Activated T-cell treated with anti-CD3 and anti-CD28 coated beads for 48 hours (primary cell): Measurements from ENCODE around the gene OR52I2.

ENCODE experiments used
- DNase-seq: peaks from one replicate; pipeline ENCODE4 v3.0.0-alpha.2; 2020; ENCODE audit warnings: low read depth

The OR52I2 gene

DNA sequence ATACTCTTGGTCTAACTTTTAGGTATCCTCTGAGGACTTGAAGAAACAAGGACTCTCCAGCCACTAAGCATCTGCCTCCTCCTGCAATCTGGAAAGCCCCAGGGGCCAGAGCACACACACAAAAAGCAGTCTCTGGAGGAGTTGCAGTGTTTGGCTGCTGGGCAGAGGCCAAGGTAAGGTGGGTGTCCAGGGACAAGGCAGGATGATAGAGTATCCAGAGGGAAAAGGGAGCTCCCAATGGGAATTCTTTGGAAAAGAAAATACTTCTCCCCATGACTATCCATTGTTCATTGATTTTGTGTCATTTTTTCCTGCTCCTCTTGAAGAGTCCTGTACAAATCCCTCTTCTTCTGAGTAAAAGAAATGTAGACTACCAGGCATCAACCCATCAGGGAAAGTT is at the start of gene OR52I2:
OR52I2 (plus strand) TSS at position 301 of the 400 bp plus-strand sequence.
- no peak for DNase-seq

DNA sequence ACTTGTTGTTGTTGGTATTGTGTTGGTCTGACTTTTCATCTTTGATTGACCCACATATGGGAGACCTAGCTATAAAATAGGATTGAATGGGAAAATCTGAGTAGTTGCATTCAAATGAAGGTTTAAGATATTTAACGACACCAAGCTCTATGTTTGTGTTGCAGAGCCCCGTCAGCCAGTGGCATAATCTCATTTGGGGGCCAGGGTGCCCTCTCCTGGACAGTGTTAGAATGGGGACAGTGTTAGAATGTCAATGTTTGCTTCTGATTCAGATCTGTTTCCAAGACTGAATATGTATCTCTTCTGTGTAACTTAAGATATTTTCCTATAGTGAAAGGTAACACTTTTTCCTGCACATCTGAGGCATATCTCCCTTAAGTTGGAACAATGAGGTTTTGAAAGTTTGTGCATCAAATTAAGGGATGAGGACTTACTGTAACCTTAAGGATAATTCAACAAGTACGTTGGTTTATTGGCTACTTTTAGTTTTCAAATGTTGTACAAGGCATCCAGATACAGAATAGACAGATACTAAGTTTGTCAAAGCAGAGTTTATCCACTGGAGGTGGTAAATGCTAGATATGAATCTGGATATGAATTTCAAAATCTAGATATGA is 41.8 kb upstream of the OR52I2 start:
- DNase-seq, result peak; percentile 10

DNA sequence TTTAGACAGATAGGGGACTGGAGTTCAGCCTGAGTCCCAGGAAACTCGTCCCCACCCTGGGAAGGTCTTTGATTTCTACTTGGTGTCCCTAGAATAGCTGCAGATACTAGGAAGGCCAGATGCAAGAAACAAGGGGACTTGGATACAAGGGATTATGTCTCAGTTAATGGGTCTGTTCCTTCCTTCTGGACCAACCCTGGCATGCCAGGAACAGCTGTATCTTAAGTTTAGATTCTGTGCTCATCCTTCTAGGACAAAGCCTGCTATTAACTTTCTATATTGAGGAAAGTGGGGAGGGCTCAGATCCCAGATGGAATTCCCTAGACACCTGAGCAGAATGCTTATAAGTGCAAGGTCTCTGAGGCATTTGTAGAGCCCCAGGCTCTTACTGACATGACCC is 40.5 kb upstream of the OR52I2 start:
- no peak for DNase-seq

DNA sequence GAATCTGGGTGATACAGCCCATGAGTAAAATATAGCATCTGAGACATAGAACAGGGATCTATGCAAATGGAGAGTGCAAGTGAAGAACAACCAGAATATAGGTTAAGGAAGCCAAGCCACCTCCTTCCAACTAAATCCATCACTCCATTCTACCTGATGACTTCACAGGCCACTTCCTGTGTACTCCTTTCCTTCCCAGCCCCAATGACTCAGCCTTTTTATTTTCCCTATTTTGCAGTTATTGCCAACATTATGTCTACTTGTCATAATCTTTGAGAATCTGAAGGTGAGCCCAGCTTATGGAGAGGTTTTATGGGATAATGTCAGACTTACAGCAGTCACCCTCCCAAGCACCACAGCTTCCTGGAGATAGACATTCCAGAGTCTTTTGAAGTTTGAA is 38.0 kb upstream of the OR52I2 start:
- DNase-seq, result no peak

DNA sequence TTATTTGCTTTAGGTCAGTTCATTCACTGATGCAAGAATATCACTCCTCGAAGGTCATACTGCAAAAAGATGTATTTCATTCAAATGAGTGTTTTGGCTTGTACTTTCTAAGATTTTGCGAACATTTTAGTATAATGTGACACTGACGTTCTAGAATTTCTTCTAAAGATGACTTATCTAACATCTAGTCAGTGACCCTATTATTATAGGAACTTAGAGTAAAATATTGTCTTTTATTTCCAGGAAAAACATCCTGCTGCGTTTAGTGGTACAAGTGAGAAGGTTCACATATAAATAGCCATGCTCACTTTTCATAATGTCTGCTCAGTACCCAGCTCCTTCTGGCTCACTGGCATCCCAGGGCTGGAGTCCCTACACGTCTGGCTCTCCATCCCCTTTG is 36.7 kb upstream of the OR52I2 start, which contains the start of gene OR52M1:
OR52M1 (plus strand) TSS at position 301 of the 400 bp plus-strand sequence; CDS start at position 301, 0 bp downstream.
- DNase-seq, result no peak

DNA sequence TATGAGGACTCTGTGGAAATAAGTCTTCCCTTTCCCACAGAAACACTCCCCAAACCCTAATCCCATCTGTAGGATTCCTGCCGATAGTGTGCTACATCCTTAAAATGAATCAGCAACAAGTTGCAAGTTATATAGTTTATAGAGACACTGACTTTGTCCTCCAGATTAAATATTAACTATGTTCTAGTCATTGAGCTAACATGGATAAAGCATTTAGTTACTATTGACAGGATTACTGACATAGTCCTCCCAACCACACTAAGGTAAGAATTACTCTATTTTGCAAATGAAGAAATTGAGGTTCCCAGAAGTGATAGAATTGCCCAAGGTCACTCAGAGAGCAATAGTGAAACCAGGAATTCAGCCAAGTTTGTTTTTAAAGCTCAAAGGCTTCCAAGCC is 34.7 kb upstream of the OR52I2 start:
- DNase-seq, result no peak

DNA sequence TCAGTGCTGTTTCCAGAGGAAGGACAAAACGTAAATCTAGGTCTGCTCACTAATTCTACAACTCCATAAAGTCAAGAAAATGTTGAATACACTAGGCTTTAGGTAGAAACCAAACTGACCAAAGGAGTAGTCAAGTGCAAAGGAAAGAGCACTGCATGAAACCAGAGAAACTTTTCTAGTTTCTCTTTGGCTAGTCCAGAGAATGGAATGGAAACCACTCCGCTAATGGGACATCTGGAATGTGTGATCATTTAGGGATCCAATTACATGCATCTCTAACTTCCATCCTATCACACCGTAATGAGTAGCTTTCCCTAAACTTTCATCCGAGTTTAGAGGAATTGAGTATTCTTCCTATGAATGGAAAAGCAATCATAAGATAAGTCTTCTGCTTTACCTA is 34.1 kb upstream of the OR52I2 start:
- DNase-seq, result no peak

DNA sequence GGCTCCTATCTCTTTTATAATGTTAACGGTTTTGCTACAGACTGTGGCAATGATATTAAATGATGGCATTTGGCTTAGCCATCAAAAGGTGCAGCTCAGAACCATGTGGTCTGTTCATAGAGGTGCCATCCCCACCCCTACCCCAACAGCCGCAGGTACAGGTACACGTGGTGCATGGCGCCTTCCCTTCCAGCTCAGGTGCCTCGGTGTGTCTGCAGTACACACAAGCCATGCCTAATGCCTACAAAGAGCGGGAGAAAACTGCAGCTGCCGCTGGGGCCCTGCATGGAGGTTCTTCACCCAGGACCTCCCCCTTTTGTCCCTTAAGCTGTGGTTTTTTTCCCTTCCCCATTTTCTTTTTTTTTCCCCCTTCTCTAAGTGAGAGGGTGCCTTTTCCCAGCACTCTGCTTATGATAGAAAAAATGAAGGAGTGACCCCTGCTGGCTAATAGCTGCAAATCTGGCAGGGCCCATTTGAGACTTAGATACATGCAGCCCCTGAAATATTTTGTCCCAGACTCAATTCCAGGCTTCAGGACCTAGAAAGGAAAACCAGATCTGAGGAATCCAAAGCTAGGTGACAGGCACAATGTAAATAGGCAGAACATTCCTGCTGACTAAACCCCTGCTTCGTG is 30.1 kb upstream of the OR52I2 start:
- no peak for DNase-seq

DNA sequence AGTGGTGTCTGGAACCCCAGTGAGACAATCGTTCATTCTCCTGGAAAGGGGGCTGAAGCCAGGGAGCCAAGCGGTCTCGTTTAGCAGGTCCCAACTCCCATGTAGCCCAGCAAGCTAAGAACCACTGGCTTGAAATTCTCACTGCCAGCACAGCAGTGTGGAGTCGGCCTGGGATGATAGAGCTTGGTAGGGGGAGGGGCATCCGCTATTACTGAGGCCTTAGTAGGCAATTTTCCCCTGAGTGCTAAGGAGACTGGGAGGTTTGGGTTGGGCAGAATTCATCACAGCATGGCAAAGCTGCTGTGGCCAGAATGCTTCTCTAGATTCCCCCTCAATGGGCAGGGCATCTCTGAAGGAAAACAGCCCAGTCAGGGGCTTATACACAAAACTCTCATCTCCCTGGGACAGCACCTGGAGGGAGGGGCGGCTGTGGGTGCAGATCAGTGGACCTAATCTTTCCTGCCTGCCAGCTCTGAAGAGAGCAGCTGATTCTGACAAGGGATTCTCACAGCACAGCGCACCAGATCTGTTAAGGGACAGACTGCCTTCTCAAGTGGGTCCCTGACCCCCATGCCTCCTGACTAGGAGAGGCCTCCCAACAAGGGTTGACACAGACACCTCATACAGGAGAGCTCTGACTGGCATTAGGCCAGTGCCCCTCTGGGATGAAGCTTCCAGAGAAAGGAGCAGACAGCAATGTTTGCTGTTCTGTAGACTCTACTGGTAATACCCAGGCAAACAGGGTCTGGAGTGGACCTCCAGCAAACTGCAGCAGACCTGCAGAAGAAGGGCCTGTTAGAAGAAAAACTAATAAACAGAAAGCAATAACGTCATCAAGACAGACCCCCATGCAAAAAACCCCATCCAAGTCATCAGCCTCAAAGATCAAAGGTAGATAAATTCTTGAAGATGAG is 21.8 kb upstream of the OR52I2 start:
- DNase-seq, result no peak

DNA sequence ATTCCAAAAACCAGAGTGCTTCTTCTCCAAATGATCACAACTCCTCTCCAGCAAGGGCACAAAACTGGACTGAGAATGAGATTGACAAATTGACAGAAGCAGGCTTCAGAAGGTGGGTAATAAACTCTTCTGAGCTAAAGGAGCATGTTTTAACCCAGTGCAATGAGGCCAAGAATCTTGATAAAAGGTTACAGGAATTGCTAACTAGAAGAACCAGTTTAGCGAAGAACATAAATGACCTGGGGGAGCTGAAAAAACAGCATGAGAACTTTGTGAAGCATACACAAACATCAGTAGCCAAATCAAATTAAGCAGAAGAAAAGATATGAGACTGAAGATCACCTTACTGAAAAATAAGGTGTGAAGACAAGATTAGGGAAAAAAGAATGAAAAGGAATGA is 21.1 kb upstream of the OR52I2 start:
- DNase-seq, result no peak

DNA sequence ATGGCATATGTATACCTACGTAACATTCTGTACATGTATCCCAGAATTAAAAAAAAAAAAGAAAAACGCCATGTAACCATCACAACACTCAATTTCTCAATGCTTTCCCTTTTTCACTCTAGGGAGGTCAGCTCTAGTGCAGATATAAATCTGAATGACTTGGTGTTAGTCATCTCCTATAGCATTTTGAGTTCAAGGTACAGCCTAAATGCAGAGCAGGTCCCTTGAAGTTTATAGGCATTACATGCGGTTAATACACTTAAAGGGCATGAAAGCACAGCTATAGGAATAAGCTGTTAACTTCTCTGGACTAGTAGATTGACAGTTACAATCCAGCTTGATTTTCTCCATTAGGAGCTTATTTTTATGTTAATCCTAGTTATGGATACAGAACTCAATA is 16.2 kb upstream of the OR52I2 start:
- no peak for DNase-seq

DNA sequence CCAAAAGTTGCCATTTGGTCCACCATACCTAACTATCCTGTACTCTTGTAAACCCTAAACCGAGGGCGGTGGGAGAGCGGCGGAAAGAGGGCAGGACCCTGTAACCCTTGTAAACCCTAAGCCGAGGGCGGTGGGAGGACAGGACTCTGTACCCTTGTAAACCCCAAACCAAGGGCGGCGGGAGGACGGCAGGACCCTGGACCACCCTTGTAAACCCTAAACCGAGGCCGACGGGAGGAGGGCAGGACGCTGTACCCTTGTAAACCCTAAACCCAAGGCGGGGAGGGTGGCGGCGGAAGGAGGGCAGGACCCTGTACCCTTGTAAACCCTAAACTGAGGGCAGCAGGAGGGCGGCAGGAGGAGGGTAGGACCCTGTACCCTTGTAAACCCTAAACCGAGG is 12.5 kb upstream of the OR52I2 start:
- DNase-seq, result no peak

DNA sequence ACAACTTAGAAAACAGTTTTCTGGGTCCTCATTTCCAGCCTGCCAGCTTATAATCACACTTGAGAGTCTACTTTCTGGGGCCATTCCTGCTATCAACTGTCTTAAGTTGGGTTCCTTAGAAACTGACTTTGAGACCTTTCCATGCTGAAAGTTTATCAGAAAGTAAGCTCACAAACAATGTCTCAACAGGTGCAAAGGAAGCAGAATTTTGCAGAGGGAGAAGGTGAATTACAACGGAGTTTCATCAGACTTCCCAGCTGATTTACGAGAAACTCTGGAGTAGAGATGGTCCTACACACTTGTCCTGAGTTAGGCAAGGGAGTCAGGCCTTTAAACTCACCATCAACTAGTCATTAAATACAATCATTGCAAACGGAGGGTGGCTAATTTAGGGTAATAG is 4.7 kb upstream of the OR52I2 start:
- no peak for DNase-seq

DNA sequence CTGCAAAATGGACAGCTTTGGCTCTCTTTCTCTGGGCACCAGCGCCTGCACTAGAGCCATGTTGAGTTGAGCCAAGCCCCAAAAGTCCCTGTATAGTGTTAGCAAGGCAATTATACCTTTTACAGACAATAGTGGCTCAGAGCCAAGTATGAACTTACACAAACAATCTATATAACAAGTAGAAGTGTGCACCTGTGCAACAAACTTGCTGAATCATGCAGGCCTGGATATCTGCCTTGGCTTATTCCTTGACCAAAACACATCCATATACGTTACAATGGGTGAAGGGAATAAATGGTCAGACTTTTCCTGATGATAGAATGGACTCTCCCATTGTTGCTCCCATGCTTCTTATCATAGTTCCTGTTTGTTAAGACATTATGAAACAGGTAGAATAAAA is 3.8 kb upstream of the OR52I2 start:
- no peak for DNase-seq

DNA sequence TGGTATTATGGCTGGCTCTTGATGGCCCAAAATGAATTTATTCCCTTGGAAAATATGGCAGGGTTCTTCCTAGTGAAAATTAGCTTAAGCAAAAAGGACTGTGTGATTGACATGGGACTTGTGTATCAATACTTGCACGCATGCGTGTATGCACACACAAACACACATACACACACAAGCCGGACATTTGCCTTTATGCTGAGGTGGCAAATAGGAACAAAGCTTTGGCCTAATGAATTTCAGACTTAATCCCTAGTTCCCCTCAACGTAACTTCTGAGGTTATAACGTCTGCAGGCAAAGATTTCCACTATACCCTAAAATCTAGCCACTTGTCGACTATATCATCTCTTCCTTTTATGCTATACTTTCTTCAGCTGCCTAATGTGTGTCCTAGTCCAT is 2.9 kb upstream of the OR52I2 start:
- DNase-seq, result no peak

DNA sequence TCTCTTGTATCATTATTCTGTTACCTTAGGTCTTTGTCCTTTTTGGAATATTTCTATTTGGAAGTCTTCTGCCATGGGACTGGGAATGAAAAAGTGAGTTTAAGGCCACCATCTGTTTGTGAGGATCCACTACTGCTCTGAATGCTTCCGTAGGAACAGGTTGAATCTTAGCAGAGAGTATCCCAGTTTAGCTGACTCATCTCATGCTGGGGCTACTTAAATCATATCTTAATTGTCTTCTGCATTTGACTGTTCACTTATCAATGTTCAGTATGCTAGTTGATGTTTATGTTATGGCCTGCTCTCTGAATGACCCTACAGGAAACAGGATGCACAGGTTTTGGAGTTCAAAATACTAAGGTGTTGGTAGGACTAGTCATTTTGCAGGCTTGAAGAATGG is 1.4 kb upstream of the OR52I2 start:
- no peak for DNase-seq

DNA sequence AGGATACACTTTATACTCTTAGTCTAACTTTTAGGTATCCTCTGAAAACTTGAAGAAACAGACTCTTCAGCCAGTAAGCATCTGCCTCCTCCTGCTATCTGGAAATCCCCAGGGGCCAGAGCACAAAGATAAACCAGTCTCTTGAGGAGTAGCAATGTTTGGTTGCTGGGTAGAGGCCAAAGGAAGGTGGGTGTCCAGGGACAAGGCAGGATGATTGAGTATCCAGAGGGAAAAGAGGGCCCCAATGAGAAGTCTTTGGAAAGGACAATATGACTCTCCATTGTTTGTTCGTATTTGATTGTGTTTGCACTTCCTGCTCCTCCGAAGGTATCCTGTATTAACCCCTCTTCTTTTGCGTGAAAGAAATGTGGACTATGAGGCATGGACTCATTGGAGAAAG is 7.5 kb downstream of the OR52I2 start:
- no peak for DNase-seq

DNA sequence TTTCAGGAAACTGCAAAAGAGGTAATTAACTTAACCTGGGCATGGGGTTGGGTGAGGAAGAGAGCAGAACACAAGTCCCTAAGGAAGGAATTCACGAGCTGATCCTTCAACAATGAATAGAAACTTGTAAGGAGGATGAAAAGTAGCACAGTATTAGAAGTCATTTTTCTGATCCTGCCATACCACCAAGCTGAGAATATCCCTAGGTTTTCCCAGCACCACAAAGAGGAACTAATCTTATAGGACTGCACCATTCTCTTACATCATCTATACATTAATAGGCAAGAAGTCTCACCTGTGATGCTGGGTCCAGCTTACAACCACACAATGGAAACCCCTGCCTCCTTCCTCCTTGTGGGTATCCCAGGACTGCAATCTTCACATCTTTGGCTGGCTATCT is 12.2 kb downstream of the OR52I2 start, which contains the start of gene OR52I1:
OR52I1 (plus strand) TSS at position 301 of the 400 bp plus-strand sequence; CDS start at position 301, 0 bp downstream.
- no peak for DNase-seq

DNA sequence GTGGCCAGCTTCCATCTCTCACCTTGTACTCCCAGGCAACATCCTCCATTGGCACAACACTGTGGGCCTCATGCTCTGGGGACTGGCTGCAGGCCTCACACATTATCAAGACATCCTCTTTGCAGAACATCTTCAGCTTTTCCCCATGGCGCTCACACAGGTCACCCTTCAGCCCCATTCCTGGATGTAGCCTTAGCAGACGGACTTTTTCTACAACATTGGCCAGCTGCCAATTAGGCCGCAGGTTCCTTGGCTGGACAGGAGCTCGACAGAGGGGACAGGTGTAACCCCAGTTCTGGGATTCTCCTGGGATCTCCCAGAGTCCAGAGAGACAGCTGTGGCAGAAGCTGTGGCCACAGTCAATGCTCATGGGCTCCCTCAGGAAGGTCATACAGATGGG is 23.5 kb downstream of the OR52I2 start:
- DNase-seq, result no peak

DNA sequence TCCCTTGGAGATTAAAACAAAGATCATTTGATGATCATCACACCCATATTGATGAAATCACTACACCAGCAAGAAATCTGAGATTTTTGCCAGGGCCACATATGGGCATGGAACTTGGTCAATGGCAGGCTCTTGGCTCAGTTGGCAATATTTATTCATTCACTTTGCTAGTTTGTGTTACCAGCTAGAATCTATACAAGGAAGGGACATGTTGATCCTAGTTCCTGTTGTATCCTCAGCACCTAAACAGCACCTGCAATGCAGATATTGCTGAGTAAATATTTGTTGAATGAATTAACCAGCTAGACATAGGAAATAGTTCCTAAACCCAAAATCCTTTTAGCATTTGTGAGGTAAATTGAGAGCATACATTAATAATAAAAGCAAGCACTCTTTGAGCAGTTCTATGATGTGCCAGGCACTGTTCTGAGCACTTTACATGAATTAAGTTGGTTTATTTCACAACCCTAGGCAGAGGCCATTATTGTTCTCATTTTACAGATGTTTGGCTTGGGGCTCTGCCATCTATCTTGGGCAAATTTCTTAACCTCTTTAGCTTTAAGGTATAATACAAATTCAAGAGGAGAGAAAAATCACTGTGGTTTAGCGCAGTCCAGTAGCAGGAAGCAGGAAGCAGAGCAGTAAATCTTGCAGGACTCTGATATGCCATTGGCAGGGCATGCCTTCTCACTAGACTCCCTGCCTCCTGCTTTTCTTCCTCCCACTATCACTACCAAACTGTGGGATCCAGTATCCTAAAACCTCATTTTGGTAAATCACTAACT is 24.9 kb downstream of the OR52I2 start:
- no peak for DNase-seq

DNA sequence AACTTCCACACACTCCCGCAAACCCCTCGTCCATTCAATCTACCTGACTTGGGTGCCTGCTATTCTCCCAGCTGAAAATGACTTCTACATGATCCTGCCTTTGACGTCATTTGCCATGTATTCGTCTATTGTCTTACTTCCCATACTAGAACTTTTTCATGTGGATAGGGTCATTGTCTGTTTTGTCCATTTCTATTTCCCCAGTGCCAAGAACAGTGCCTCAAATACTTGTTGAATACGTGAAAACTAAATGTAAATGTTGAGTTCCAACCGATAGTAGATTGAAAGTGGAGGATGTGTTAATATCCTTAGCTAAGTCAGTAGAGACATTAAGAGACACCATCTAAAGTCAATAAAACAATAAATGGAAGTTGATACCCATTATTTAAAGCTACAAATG is 25.6 kb downstream of the OR52I2 start:
- DNase-seq, result no peak
